Measurements from ENCODE around the gene POLR2J.
"Not testable (repeated sequence)": the region's sequence is repeated elsewhere in the genome, so short reads cannot be mapped to it uniquely, and the experiment has no call there.

Gene POLR2J

DNA sequence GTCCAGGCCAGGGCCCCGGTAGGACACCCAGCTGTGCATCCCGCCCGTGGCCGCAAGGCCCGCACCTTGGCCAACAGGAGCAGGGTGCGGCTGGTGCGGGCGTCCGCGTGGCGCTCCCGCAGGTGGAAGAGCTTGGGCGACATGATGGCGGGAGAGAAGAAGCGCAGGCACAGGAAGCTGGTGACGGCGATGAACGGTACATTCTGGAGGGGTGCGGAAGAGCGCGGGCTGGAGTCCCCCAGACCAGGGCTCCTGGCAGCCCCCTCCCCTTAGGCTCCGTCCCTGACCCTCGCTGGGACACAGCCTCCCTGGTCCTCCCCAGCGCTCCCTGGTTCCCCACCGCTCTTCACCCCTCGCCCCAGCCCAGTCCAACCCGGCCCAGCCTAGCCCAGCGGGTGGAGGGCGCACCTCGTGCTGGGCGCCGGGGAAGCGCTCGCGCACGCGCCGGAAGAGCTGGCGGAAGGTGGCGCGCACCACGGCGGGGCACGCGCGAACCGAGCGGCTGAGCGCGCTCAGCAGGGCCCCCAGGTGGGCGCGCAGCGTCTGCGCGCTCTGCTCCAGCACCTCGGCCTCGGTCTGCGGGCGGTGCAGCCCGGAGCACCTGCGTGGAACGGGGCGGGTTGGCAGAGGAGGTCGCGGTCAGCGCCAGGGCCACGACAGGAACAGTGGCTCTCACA lies 15.9 kb upstream of the POLR2J start:
- not testable (repeated sequence) for DNase-seq

DNA sequence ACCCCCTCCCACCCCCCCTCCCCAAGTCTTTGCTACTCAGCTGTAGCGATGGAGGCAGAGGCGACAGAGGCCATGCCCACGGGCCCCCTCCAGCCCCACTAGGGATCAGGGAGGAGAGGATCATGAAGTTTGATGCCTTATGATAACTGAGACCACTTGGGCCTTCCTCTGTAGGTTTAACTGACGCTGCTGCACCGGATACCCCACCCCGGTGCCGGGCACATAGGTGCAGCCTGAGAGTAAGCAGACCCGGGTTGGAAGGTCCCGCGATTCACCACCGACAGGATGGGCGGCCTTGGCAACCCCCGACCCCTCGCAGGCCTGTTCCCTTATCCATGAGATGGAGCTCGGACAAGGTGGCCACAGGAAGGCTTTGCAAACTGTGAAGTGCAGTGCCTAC lies 15.3 kb upstream of the POLR2J start:
- not testable (repeated sequence) for DNase-seq

GRCh38 chr7:102493220-102493935 lies 14.7 kb upstream of the POLR2J start:
- not testable (repeated sequence) for DNase-seq

DNA sequence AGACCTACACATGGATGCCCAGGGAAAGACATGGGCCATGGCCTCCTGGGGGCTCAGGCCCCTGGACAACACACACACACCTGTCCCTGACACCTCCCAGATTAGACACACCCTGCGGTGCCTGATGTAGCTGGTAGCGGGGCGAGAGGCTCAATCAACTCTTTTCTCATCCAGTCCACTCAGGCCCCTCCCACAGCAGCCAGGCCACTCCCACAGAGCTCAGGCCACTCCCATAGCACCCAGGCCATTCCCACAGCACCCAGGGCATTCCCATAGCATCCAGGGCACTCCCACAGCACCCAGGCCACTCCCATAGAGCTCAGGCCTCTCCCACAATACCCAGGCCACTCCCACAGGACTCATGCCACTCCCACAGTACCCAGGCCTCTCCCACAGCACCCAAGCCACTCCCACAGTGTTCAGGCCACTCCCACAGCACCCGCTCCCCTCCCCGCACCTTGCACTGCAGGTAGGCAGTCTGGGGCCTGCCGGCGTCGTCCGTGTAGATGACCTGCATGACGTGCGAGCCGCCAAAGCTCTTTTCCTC lies 11.9 kb upstream of the POLR2J start:
- not testable (repeated sequence) for DNase-seq

DNA sequence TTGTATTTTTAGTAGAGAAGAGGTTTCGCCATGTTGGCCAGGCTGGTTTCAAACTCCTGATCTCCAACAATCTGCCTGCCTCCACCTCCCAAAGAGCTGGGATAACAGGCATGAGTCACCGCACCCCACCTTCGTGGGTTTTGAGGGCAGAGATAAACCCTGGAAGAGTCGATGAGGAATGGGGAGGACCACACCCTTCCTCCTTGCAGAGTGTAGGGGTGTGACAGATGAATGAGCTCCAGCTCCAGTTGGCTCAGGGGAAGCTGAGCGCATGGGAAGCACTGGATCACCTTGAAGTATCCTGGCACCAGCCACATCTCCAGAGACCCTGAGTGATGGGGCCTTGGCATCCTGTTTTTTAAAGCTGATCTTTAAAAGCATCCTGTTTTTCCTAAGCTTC lies 5.6 kb upstream of the POLR2J start:
- DNase-seq: not testable (repeated sequence)

- DNase-seq: not testable (repeated sequence)
Measured at GRCh38 chr7:102481962-102482361, 3.2 kb upstream of the POLR2J start.

DNA sequence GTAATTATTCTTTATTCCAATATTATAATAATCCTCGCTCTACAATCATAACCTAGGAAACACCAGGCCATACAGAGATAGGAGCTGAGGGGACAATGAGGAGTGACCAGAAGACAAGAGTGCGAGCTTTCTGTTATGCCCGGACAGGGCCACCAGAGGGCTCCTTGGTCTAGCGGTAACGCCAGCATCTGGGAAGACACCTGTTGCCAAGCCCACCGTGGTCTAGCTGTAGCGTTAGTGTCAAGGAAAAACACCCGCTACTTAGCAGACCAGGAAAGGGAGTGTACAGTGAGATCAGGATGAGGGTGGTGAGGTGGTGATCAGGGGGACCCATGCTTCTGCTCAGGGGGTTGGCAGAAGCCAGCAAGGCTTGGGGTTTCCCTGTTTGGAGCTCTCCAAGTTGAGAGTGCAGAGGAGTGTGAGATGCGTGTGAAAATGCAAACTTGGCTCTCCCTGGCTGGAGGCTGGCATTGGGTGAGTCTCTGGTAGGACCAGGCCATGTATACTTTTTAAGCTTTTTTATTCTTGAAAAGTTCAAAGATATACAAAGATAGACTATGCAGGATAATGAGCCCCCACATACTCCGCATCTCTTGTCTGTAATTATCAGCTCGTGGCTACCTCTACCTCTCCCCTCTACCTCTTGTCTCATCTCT lies 1.4 kb upstream of the POLR2J start:
- not testable (repeated sequence) for DNase-seq

- not testable (repeated sequence) for DNase-seq
Measured at GRCh38 chr7:102479209-102479584, 475 bp upstream of the POLR2J start.

GRCh38 chr7:102474736-102475435 lies 3.8 kb downstream of the POLR2J start:
- not testable (repeated sequence) for DNase-seq

DNA sequence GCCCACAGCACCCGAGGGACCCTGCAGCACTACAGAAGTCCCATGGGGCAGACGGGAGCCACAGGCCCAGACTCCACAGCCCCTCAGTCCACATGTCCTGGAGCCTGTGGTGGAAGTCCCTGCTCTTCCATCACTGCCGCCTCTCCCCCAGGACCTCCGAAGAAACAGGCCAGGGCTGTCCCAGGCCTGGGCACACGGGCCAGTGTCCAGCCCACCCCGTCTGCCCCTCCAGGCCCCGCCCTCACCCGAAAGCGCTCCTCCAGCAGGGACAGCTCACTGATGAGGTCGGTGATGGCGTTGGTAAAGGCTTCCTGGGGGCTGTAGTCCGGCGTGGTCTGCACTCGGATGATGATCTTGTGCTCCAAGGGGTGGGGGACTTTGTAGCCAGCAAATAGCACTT lies 4.6 kb downstream of the POLR2J start:
- not testable (repeated sequence) for DNase-seq

GRCh38 chr7:102473271-102473991 lies 5.3 kb downstream of the POLR2J start:
- DNase-seq: no peak

DNA sequence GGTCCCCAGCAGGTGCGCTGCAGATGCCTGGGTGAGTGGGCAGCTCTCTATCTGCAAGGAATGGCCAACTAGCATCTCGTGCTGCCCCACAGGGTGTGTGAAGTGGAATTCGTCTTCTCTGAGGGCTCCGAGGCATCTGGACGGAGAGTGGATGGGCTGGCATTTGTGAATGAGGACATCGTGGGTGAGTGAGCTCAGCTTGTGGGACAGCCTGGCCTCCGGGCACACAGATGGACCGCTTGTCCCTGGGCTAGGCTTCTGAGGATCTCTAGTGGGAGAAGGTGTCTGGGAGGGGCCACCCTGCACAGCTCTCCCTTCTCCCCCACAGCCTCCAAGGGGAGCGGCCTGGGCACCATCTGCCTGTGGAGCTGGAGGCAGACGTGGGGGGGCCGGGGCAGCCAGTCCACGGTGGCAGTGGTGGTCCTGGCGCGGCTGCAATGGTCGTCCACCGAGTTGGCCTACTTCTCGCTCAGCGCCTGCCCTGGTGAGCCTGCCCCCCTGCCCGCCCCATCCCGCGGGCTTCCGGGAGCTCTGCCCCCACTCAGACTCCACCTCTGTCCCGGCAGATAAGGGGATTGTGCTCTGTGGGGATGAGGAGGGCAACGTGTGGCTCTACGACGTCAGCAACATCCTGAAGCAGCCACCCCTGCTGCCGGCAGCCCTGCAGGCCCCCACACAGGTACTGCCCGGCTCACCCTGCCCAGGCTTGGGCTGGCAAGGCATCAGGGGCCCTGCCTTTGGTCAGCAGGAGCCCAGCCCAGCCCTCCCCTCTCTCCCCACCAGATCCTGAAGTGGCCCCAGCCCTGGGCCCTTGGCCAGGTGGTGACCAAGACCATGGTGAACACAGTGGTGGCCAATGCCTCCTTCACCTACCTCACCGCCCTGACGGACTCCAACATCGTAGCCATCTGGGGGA lies 6.3 kb downstream of the POLR2J start:
- no peak for DNase-seq

- no peak for DNase-seq
Measured at GRCh38 chr7:102471791-102472125, 7.0 kb downstream of the POLR2J start.

DNA sequence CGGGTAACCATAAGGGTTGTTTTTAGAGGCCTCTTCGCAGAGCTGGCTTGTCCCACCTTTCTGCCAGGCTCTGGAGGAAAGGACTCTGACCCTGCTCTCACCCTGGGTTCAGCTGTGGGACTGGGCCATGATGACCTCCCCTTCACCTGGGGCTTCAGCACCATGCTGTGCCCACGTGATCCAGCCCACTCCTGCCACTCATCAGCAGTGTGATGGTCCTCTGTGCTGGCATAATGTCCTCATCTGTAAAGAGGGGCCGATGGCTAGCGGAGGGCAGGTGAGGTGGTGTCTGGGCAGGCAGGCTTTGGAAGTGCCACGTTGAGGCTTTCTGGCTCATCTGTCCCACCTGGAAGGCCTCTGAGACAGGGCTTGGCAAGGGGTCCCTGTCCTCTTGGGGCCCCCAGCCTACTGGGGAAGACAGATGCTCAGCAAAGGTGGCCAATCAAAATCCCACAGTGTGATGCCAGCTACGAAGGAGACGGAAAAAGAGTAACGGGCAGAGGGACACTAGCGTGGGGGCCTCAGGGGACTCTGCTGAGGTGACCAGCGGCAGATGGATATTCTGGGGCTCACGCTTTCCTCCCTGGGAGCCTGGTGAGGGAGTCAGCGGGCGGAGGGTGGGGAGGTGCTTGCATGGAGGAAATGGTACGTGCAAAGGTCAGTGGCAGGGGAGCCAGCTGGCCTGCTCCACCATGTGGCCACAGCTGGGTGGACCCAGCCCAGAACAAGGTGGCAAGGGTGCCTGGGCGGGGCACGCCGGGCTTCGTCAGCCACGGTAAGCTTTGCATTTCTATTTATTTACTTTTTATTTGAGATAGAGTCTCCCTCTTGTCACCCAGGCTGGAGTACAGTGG lies 8.5 kb downstream of the POLR2J start:
- DNase-seq: no peak

GRCh38 chr7:102469351-102469971 lies 9.3 kb downstream of the POLR2J start:
- no peak for DNase-seq

DNA sequence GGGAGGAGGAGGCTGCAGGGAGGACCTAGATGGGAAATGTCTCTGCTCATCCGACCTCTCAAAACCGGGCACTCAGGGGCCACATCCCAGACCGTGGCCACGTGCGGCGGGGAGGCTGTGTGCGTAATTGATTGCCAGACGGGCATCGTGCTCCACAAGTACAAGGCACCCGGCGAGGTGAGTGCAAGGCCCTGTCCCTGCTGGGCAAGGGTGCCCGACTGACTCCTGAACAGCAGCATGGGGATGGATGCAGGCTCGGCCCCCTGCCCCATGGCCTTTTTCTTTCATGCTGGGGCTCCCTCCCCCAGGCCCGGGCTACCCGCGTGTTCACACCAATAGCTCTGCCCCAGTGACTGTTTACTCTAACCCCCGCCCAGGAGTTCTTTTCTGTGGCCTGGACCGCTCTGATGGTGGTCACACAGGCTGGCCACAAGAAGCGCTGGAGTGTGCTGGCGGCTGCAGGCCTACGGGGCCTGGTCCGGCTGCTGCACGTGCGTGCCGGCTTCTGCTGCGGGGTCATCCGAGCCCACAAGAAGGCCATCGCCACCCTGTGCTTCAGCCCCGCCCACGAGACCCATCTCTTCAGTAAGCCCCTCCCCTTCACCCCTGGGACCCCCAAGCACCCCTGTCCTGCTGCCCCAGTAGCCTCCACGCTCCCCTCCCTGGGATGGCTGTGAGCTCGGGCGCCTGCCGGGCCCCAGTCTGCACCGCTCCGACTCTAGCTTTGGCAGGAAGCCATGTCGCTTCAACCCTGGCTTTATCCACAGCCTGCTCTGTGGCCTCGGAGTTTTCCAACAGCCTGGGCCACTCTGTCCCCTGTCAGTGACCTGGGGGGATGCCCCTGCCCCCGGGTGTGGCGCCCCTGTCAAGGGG lies 10.0 kb downstream of the POLR2J start:
- DNase-seq: no peak

DNA sequence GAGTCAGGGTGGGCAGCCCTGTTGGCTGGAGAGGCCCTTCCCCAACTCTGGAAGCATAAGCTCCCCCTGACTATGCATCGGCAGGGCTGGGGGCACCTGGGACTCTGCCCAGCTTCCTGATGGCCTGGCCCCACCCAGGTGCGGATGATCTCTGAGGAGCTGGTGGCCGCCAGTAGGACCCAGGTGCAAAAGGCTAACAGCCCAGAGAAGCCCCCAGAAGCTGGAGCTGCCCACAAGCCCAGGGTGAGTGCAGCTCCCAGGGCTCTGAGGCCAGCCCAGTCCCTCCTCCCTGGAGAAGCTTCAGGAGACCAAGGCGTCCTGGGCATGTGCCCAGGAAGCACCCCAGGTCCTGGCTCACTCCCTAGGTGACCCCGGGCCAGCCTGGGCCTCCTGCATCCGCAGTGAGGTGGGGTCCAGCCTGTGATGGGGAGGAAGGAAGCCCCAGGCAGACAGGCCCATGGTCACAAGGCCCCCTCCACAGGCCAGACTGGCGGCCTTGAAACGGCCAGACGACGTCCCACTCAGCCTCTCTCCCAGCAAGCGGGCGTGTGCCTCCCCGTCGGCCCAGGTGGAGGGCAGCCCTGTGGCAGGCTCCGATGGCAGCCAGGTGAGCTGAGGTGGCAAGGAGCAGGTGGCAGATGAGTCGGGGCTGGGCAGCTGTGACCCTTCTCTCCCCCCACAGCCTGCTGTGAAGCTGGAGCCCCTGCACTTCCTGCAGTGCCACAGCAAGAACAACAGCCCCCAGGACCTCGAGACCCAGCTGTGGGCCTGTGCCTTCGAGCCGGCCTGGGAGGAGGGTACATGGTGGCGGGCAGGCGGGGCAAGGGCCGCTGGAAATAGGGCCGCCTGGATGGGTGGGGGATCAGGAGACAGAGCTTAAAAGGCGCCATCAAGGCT lies 10.9 kb downstream of the POLR2J start:
- DNase-seq: no peak

- DNase-seq: no peak
Measured at GRCh38 chr7:102466097-102466496, 12.6 kb downstream of the POLR2J start.
